Sigmoid colon (tissue), 7 donors: Measurements from ENCODE around the gene GMPS. TPM values are rescaled to one million over a fixed set of nuclear protein-coding genes. Genes with fewer than 3 reads are reported as not detected.
"Not testable (repeated sequence)": the region's sequence is repeated elsewhere in the genome, so short reads cannot be mapped to it uniquely, and the experiment has no call there.

Experiments
- DNase-seq: peaks from one replicate; pipeline ENCODE4 v3.0.0-alpha.2; 2019
- H3K27ac ChIP-seq, 4 donors: fragments of 200-600 bp; sonication (generic); one replicate each; pipeline ENCODE4 v1.5.1; 2016 to 2019; ENCODE audit warnings: mild to moderate bottlenecking in 1 of 4
- H3K27me3 ChIP-seq, 3 donors: fragments of 200-600 bp; sonication (generic); one replicate each; pipeline ENCODE4 v1.5.1; 2019; ENCODE audit warnings: mild to moderate bottlenecking in 1 of 3
- H3K36me3 ChIP-seq, 4 donors: fragments of 200-600 bp; sonication (generic); one replicate each; pipeline ENCODE4 v1.5.1; 2016 to 2019
- H3K4me1 ChIP-seq, 4 donors: fragments of 200-600 bp; sonication (generic); one replicate each; pipeline ENCODE4 v1.5.1; 2017 to 2019
- H3K4me3 ChIP-seq, 4 donors: fragments of 200-600 bp; sonication (generic); one replicate each; pipeline ENCODE4 v1.5.1; 2017 to 2019; ENCODE audit warnings: mild to moderate bottlenecking in 2 of 4, moderate library complexity in 1 of 4
- H3K9me3 ChIP-seq, 4 donors: fragments of 200-600 bp in 3 of 4; sonication (generic) in 3 of 4; one replicate each; pipeline versions ENCODE4 v1.5.1 to v1.6.1; 2013 to 2019
- CTCF ChIP-seq, 4 experiments: fragments of 450-650 bp in 3 of 4; fragments of 200-600 bp in 1 of 4; IDR thresholded peaks; one replicate each; pipeline ENCODE4 v1.5.1; 2016 to 2019; ENCODE audit warnings: antibody characterized with exemption in 4 of 4, mild to moderate bottlenecking in 3 of 4, moderate library complexity in 2 of 4
- EP300 ChIP-seq, 4 donors: sonication (generic); formaldehyde crosslinking; IDR thresholded peaks; one replicate each; pipeline ENCODE4 v1.6.1; 2017; ENCODE audit warnings: antibody characterized with exemption in 4 of 4
- POLR2A ChIP-seq, 2 donors: fragments of 450-650 bp; IDR thresholded peaks; one replicate each; pipeline ENCODE4 v1.6.1; 2016; ENCODE audit warnings: antibody characterized with exemption in 2 of 2, mild to moderate bottlenecking in 2 of 2, moderate library complexity in 2 of 2
- POLR2AphosphoS5 ChIP-seq, 4 donors: sonication (generic); formaldehyde crosslinking; IDR thresholded peaks; one replicate each; pipeline ENCODE4 v1.6.1; 2017; ENCODE audit warnings: antibody characterized with exemption in 4 of 4
- WGBS, 2 donors: extraction: QIAGEN DNeasy Blood & Tissue Kit; methylation state at CpG; one replicate each; pipeline ENCODE4 v1.1.7; 2013; 5-methylcytosine and 5-hydroxymethylcytosine counted together
- intact Hi-C: fragments of 100-400 bp; cut with DNase I; formaldehyde crosslinking; loops from one replicate; pipeline ENCODE4 v1.15.1; 2023
- polyA plus RNA-seq, 3 donors: library from polyadenylated mRNA; stranded (reverse); fragments of 200-250 nt; gene quantifications; one replicate each; pipeline ENCODE4 v1.2.3, GENCODE V29; 2013
- total RNA-seq, 4 donors: library from RNA; depleted of rRNA; stranded (reverse); fragments of >200 nt; gene quantifications; one replicate each; pipeline ENCODE4 v1.1.0, GENCODE V29; 2016
- donor health status: healthy with polysubstance abuse.
- donor health status: Bipolar disorder and iron deficiency.
- donor health status: healthy.

Gene GMPS
- total RNA-seq (10 to 100 TPM; 22.8 to 45.7 (median 29.0) TPM), polyA plus RNA-seq (10 to 100 TPM; 12.7 to 25.6 (median 14.4) TPM)

DNA sequence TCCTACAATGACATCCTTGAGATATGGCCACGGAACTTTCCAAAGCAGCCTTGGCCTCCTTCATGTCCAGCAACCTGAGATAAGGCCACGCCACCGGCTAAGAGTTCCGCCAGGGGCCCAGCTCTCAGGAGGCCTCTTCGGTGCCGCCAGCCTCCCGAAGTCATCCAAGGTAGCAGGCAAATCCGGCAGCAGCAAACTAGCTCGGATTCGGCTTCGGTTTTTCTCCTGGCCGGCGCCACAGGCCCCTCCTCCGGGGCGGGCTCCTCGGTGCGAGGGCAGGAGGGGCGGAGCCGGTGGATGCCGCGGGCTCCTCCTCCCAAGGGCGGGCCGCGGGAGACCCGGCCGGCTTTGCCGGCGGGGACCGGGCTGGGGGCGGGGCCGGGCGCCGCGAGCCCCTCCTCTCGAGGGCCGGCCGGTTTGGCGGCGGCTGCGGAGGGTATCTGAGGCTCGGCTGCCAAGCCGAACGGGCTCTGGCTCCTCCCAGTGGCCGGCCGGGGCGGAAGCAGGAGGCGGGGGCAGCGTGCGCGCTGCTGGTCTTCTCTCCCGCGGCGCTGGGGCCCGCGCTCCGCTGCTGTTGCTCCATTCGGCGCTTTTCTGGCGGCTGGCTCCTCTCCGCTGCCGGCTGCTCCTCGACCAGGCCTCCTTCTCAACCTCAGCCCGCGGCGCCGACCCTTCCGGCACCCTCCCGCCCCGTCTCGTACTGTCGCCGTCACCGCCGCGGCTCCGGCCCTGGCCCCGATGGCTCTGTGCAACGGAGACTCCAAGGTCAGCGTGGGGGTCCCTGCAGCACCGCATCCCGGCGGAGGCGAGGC, at the start of gene GMPS:
TSS of gene GMPS (plus strand) at position 518 of the 812 bp plus-strand sequence. CDS start at position 739, 221 bp downstream.
- Histone ChIP-seq H3K27ac (peak within 1 kb of the TSS; percentile 94 to 100 (median 98)), H3K4me1 (peaks cover 0 to 34% (median 25%) of the 10 kb centered on the region in 4 donors), H3K9me3 (no peaks in the 10 kb centered on the region), H3K27me3 (no peaks in the 10 kb centered on the region), H3K4me3 (peak within 1 kb of the TSS; percentile 84 to 99 (median 92)), H3K36me3 (no peaks in the 10 kb centered on the region)
- DNase-seq, result peak; percentile 97
- WGBS, 2 donors, result 0 to 1% methylated on average over 83 of the region's 83 CpGs
- TF ChIP-seq CTCF (IDR thresholded peaks at IDR 0.05) (peak in 1 of 4 experiments; percentile 43), POLR2AphosphoS5 (IDR thresholded peaks at IDR 0.05) (peak; percentile 53 to 89 (median 77)), EP300 (IDR thresholded peaks at IDR 0.05) (no peak), POLR2A (IDR thresholded peaks at IDR 0.05) (peak; percentile 35 to 58)
- intact Hi-C loops, result loop anchor here (5.0 kb wide), 1 partner anchor 63 kb away; the partner anchor contains the start of gene C3orf33

- H3K4me3 ChIP-seq, H3K9me3 ChIP-seq, H3K4me1 ChIP-seq, H3K27ac ChIP-seq, intact Hi-C loops, H3K27me3 ChIP-seq, DNase-seq: not testable (repeated sequence)
- peaks cover 0 to 39% (median 3%) of the 10 kb centered on the region in 4 donors for H3K36me3 ChIP-seq
- WGBS, 2 donors, result 98% methylated on average over 13 of the region's 13 CpGs
These were observed 41.9 kb upstream of the GMPS start for GRCh38 chr3:155828490-155829098.

GRCh38 chr3:155835341-155836071, 34.9 kb upstream of the GMPS start:
- Histone ChIP-seq H3K4me3 (no peak overlapping the region), H3K27ac (no peak overlapping the region), H3K27me3 (no peaks in the 10 kb centered on the region), H3K36me3 (peaks cover 0 to 12% (median 0%) of the 10 kb centered on the region in 4 donors), H3K4me1 (no peaks in the 10 kb centered on the region), H3K9me3 (no peaks in the 10 kb centered on the region)
- 87 to 93% methylated on average over 9 of the region's 9 CpGs for WGBS, 2 donors
- intact Hi-C loops, result no loop called here
- DNase-seq, result no peak
- TF ChIP-seq CTCF (IDR thresholded peaks at IDR 0.05) (no peak), POLR2A (IDR thresholded peaks at IDR 0.05) (no peak), POLR2AphosphoS5 (IDR thresholded peaks at IDR 0.05) (no peak), EP300 (IDR thresholded peaks at IDR 0.05) (no peak)

DNA sequence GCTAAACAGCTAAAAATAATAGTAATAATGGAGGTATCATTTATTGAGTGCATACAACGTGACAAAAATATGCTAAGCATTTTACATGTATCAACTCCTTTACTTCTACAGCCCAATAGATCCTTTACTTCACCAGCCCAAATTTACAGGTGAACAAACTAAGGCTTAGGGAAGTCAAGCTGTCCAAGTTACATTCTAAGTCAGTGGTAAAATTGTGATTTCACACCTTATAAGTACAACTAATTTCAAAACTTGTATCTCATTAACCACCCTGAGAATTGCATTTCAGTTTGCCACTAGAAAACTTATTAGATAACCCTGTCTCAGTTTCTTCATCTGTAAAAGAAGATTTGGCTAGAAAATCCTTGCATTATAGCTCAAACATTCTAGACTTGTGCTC, 26.9 kb upstream of the GMPS start:
- no peaks in the 10 kb centered on the region for H3K9me3 ChIP-seq
- no peak overlapping the region for H3K4me3 ChIP-seq
- intact Hi-C loops, result no loop called here
- TF ChIP-seq CTCF (IDR thresholded peaks at IDR 0.05), result no peak
- TF ChIP-seq POLR2AphosphoS5 (IDR thresholded peaks at IDR 0.05), result no peak
- TF ChIP-seq EP300 (IDR thresholded peaks at IDR 0.05), result no peak
- no peak for TF ChIP-seq POLR2A (IDR thresholded peaks at IDR 0.05)
- H3K4me1 ChIP-seq, result peaks cover 0 to 26% (median 8%) of the 10 kb centered on the region in 4 donors
- no peaks in the 10 kb centered on the region for H3K27me3 ChIP-seq
- 60 to 83% methylated on average over 1 of the region's 1 CpG for WGBS, 2 donors
- H3K27ac ChIP-seq, result no peak overlapping the region
- peaks cover 0 to 5% (median 0%) of the 10 kb centered on the region in 4 donors for H3K36me3 ChIP-seq
- no peak for DNase-seq

- intact Hi-C loops, result no loop called here
- DNase-seq, result no peak
- H3K9me3 ChIP-seq, result no peaks in the 10 kb centered on the region
- peaks cover 0 to 51% (median 29%) of the 10 kb centered on the region in 4 donors for H3K4me1 ChIP-seq
- no peak overlapping the region for H3K4me3 ChIP-seq
- H3K27me3 ChIP-seq, result no peaks in the 10 kb centered on the region
- 90 to 93% methylated on average over 3 of the region's 3 CpGs for WGBS, 2 donors
- H3K36me3 ChIP-seq, result no peaks in the 10 kb centered on the region
- TF ChIP-seq POLR2AphosphoS5 (IDR thresholded peaks at IDR 0.05) (no peak), CTCF (IDR thresholded peaks at IDR 0.05) (no peak), POLR2A (IDR thresholded peaks at IDR 0.05) (no peak), EP300 (IDR thresholded peaks at IDR 0.05) (no peak)
- H3K27ac ChIP-seq, result no peak overlapping the region
These were observed 24.3 kb upstream of the GMPS start for GRCh38 chr3:155846119-155846518.
